GM19240 (cell line): ENCODE results near the gene SPATA17.

ENCODE experiments used
- DNase-seq: peaks from one replicate; pipeline ENCODE4 v3.0.0; 2011; ENCODE audit warnings: low spot score; ENCODE audit not compliant: insufficient read length

Gene SPATA17

GRCh38 chr1:217847643-217848042, 216.5 kb downstream of the SPATA17 start:
- no peak for DNase-seq

GRCh38 chr1:217856342-217857034, 225.3 kb downstream of the SPATA17 start:
- DNase-seq = no peak

- DNase-seq = no peak
Measured at GRCh38 chr1:217857061-217857460, 225.9 kb downstream of the SPATA17 start.

- no peak for DNase-seq
Measured at GRCh38 chr1:217861658-217862057, 230.5 kb downstream of the SPATA17 start.

- no peak for DNase-seq
Measured at GRCh38 chr1:217867446-217867995, 236.4 kb downstream of the SPATA17 start.

DNA sequence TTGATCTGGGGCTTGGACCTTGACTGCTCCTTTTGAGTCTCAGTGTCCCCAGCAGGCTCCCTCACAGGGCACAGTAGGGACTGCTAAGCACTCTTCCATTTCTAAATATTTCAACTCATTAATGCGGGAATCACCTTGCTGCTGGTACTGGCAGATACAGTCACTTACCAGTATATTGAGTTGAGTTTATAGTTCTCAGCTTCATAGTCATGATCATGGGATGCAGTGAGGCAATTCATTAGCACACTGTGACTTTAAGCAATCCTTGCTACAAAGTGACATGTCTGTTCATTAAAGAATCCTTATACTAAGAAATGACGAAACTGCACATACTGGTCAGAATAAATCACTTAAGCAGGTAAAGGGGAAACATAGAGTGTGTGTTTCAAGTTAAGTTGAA, 240.8 kb downstream of the SPATA17 start:
- DNase-seq = no peak

GRCh38 chr1:217875229-217875628, 244.1 kb downstream of the SPATA17 start:
- DNase-seq = no peak

DNA sequence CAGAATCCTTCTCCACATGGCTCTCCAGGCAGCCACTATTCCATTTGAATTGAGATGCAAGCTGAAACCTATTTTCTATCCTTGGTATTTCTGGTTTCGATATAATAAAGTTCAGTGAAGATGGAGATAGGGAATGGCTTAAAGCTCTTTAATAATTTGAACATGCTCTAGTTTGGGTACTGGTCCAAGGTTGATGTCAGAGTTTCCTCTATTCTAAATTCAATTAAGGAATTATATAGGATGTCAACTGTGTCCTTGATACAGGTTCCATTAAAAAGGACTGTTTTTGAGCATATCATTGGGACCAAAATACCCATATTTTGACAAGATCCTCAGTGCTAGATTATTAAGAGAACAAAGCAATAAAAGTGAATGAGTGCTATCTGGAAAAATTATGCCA, 245.3 kb downstream of the SPATA17 start:
- no peak for DNase-seq

DNA sequence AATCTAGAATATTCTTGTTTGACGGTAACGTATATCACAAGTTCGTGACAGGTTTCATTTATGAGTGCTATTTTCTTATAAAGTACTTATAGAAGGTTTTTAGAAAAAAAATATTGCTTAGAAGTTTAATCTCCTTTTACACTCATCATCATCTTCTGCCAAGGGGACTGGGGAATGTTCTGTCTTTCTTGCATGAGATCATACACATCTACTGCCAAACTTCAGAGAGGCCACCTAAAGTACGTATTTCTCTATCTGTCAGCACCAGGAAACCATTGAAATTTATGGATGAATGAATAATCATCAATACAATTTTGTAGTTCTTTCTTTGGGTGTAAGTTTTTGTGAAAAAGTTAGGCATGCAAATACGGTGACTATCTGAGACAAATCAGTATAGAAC, 245.8 kb downstream of the SPATA17 start:
- no peak for DNase-seq

GRCh38 chr1:217881131-217881543, 250.0 kb downstream of the SPATA17 start:
- DNase-seq = no peak

GRCh38 chr1:217881607-217882332, 250.6 kb downstream of the SPATA17 start:
- DNase-seq = no peak

- no peak for DNase-seq
Measured at GRCh38 chr1:217885181-217885580, 254.0 kb downstream of the SPATA17 start.

GRCh38 chr1:217888328-217888727, 257.2 kb downstream of the SPATA17 start:
- DNase-seq = no peak

DNA sequence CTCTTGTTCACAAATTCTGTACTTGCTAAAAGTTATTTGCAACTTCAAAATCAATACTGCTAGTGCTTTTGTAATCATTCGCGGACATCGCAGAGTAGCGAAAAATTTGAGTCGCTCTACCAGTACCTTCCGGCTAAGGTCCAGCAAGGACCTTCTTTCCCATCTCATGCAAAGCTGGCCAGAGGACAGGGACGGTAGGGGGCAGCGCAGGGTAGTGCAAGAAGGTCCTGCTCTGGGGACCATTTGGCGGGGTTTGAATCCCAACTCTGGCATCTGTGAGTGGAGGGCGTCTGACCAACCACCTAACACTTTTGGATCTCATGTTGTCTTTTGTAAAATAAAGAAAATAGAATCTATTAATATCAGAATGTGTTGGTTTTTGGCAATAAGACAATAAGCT, 258.3 kb downstream of the SPATA17 start:
- no peak for DNase-seq

DNA sequence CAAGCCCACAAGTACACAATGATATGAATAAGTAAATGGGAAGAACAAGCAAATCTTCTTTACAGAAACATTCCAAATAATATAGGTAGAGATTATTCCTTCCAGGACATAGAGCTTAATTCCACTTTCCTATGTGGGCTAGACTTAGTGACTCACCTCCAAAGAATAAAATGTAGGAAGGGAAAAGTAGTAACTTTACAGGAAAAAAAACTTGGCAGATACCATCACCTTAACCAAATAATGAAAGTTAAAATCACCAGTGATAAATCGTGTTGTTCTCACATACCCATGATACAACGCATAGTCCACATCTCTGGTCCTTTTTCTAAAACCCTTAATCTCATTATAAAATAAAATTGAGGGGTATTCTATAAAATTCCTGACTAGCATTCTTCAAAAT, 260.8 kb downstream of the SPATA17 start:
- no peak for DNase-seq

DNA sequence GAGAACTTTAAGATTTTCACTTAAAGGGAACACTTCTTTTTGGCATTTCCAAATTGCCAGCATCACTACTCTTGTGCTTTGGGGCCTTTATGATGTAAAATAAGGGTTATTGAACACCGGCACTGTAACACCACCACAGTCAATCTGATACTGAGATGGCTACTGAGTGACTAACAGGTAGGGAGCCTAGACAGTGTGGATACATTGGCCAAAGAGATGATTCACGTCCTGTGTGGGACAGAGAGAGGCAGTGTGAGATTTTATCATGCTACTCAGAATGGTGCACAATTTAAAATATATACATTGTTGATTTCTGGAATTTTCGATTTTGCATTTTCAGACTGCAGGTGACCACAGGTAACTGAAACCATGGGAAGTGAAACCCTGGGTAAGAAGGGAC, 261.6 kb downstream of the SPATA17 start:
- no peak for DNase-seq

DNA sequence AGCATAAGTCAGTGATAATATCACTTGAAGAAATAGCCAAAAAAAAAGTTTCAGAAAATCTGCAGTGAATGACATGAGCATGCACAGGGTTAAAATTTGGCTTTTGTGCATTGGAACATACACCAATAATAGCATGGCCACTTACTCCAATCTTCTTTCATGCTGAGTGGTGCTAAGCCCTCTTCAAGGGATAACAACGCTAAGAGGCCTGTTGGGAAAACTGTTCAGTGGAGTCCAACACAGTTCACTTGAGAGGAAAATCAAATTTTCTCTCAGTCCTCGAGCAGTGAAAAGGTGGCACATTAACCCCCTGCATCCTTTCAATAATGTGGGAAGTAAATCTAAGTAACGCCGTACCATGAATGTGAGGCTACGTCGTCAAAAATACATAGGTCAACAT, 264.7 kb downstream of the SPATA17 start:
- DNase-seq = no peak

DNA sequence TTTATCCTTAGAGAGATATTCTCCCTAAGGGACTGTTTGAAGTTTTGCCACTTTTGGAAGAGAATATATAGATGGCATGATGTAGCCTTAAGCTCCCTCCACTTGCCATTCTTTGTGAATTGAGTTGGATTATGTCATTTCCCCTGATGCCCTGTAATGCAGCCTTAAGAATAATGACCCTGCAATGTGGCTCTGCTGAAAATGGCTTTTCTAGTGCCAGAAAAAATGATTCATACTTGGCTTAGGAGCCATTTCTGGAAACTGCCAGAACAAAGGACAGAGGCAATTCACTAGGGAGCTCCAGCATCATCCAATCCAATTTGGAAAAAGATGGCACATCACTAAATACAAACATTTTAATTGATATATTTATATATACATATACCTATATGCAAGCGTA, 265.3 kb downstream of the SPATA17 start:
- no peak for DNase-seq

GRCh38 chr1:217897100-217897499, 266.0 kb downstream of the SPATA17 start:
- DNase-seq = no peak

DNA sequence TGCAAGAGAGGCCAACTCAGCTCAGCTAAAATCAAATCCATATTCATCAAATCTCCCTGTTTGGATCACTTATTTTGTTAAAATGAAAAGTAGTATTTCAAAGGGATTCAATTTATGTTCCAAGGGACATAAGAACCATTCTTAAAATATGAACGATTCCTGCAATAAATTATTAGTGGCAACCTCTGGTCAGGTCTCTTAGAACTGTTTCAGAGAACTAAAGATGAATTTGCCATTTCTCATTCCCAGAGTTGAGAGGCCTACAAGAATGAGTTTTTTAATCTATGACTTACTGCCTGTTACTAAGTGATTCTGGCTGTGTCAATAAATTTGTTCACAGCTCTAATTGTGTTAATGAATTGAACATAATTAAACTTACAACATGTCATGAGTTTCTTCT, 268.5 kb downstream of the SPATA17 start:
- no peak for DNase-seq

- DNase-seq = no peak
Measured at GRCh38 chr1:217907504-217907903, 276.4 kb downstream of the SPATA17 start.

DNA sequence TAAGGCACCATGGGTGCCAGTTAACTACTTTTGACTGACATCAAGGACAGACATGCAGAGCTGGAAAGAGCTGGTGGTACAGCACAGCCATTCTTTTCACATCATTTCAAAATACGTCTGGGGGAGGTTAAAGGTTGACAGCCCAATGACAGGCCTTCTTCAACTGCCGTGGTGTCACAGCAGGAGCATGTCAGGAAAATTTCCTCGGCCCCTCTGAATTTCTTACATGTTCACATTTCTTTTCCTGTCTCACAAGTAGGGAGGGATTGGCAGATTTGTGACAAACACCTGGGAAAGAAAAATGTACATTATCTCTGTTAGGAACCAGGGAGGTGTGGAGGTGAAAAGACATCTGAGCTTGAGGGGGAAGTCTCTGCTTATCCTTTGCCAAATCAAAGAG, 279.1 kb downstream of the SPATA17 start:
- DNase-seq = no peak

GRCh38 chr1:217910791-217911320, 279.7 kb downstream of the SPATA17 start:
- DNase-seq = no peak
